Vagina (tissue), 2 donors: Measurements from ENCODE around the gene NAAA. TPM values are rescaled to one million over a fixed set of nuclear protein-coding genes. Genes with fewer than 3 reads are reported as not detected.
A peak's percentile ranks its signal among the peaks of the same experiment; 100 is the strongest.

Experiments
- DNase-seq, 2 donors: peaks; one replicate each; pipeline ENCODE4 v3.0.0-alpha.2; 2017; ENCODE audit errors: extremely low spot score in 2 of 2
- H3K27ac ChIP-seq: fragments of 200-600 bp; sonication (generic); one replicate; pipeline ENCODE4 v1.5.1; 2019
- H3K27me3 ChIP-seq: fragments of 200-600 bp; sonication (generic); one replicate; pipeline ENCODE4 v1.5.1; 2019
- H3K36me3 ChIP-seq, 2 donors: fragments of 200-600 bp; sonication (generic); one replicate each; pipeline ENCODE4 v1.5.1; 2017 to 2019
- H3K4me1 ChIP-seq: fragments of 200-600 bp; sonication (generic); one replicate; pipeline ENCODE4 v1.5.1; 2019
- H3K4me3 ChIP-seq, 2 donors: fragments of 200-600 bp; sonication (generic); 1 replicate in 1 of 2; 2 replicates in 1 of 2; pipeline ENCODE4 v1.5.1; 2016 to 2019
- H3K9me3 ChIP-seq: fragments of 200-600 bp; sonication (generic); one replicate; pipeline ENCODE4 v1.5.1; 2019
- CTCF ChIP-seq, 3 experiments: fragments of 450-650 bp in 2 of 3; fragments of 200-600 bp in 1 of 3; sonication (generic) in 1 of 3; IDR thresholded peaks; one replicate each; pipeline ENCODE4 v1.5.1; 2017 to 2019; ENCODE audit warnings: antibody characterized with exemption in 3 of 3, mild to moderate bottlenecking in 2 of 3, moderate library complexity in 2 of 3
- POLR2A ChIP-seq, 2 donors: fragments of 450-650 bp; IDR thresholded peaks; one replicate each; pipeline ENCODE4 v1.6.1; 2017; ENCODE audit warnings: antibody characterized with exemption in 2 of 2, mild to moderate bottlenecking in 2 of 2, moderate library complexity in 2 of 2
- POLR2AphosphoS5 ChIP-seq, 2 donors: sonication (generic); formaldehyde crosslinking; IDR thresholded peaks; one replicate each; pipeline ENCODE4 v1.9.0; 2017; ENCODE audit warnings: antibody characterized with exemption in 2 of 2, mild to moderate bottlenecking in 2 of 2, low read depth in 1 of 2; ENCODE audit not compliant: insufficient read depth in 1 of 2
- intact Hi-C: fragments of 100-400 bp; cut with DNase I; formaldehyde crosslinking; loops from one replicate; pipeline ENCODE4 v1.15.1; 2023
- total RNA-seq: library from RNA; depleted of rRNA; stranded (reverse); fragments of >200 nt; gene quantifications from one replicate; pipeline ENCODE4 v1.2.3, GENCODE V29; 2016

NAAA gene
- total RNA-seq, 1 donor from 2014 or later, result 110 TPM

DNA sequence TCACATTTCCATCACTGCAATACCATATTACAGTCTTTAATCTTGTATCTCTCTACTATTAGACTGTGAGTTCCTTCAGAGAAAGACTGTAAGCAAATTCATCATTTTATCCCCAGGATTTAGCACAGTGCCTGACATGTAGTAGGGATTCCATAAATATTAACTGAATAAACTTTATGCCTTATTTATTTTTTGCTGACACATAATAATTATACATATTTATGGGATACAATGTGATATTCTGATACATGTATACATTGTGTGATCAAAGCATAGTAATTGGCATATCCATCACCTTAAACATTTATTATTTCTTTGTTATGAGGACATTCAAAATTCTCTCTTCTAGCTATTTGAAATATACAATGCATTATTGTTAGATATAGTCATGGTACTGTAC, 42.3 kb downstream of the NAAA start:
- H3K4me3 ChIP-seq, result no peak overlapping the region
- TF ChIP-seq CTCF (IDR thresholded peaks at IDR 0.05), result no peak
- intact Hi-C loops, result no loop called here

DNA sequence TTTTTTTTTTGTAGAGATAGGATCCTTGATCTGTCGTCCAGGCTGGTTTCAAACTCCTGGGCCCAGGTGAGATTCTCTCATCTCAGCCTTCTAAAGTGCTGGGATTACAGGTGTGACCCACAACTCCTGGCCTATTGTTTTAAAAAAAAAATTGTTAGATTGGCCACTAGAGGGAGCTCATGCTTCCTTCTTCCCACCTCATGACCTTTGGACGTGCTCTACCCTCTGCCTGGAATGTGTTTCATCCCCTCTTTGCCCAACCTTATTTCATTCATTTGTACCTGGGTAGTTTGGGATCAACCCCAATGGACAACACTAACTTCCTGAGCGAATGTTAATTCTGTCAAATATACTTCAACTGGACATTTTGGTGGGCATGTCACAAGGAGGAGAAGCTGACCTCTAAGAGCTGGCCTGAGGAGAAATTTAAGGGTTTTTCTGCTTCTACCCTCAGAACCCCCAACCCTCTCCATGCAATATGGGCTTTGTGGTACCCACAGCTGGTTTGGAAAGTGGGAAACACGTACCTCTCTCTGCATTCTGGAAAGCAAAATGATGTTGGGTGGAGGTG, 45.0 kb downstream of the NAAA start:
- intact Hi-C loops, result no loop called here
- Histone ChIP-seq H3K27ac (no peak overlapping the region), H3K36me3 (no peaks in the 10 kb centered on the region), H3K27me3 (no peaks in the 10 kb centered on the region), H3K4me1 (no peaks in the 10 kb centered on the region), H3K9me3 (no peaks in the 10 kb centered on the region), H3K4me3 (no peak overlapping the region)
- TF ChIP-seq POLR2AphosphoS5 (IDR thresholded peaks at IDR 0.05; ENCODE audit: insufficient read depth in 1 of 2, low read depth in 1 of 2), result no peak
- peak in 2 of 3 experiments; percentile 26 to 30 for TF ChIP-seq CTCF (IDR thresholded peaks at IDR 0.05)
- DNase-seq, result no peak

More for the DNA sequence above, 42.3 kb downstream of the NAAA start:
- Histone ChIP-seq H3K9me3 (no peaks in the 10 kb centered on the region), H3K27me3 (no peaks in the 10 kb centered on the region), H3K36me3 (no peaks in the 10 kb centered on the region), H3K27ac (no peak overlapping the region), H3K4me1 (no peaks in the 10 kb centered on the region)
- DNase-seq, result no peak

- Histone ChIP-seq H3K36me3 (no peaks in the 10 kb centered on the region), H3K4me3 (no peak overlapping the region), H3K27me3 (no peaks in the 10 kb centered on the region), H3K9me3 (no peaks in the 10 kb centered on the region), H3K4me1 (no peaks in the 10 kb centered on the region), H3K27ac (no peak overlapping the region)
- intact Hi-C loops, result no loop called here
- DNase-seq, result no peak
- TF ChIP-seq POLR2AphosphoS5 (IDR thresholded peaks at IDR 0.05; ENCODE audit: insufficient read depth in 1 of 2, low read depth in 1 of 2), result no peak
- no peak for TF ChIP-seq POLR2A (IDR thresholded peaks at IDR 0.05)
- TF ChIP-seq CTCF (IDR thresholded peaks at IDR 0.05), result no peak
Observed at GRCh38 chr4:75892508-75892907, 48.3 kb downstream of the NAAA start.

DNA sequence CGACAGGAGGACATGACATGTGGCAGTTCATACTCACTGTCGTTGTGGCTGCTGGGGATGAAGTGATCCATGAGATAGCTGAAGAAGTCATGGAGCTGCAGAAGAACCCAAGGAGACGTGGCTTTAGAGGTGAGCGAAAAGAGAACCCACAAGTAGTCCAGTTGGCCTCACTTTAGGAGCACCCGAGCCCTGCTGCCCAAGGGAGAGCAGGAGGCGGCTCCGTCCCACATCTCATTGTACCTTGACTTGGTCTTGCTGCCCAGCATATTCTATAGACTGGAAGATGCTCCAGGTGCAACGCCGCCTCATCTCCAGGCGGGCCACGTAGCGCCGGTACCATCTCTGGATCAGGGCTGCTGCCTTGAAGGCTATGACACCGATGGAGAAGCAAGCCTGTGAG, 49.2 kb downstream of the NAAA start:
- intact Hi-C loops, result no loop called here
- no peaks in the 10 kb centered on the region for H3K9me3 ChIP-seq

More for the DNA sequence above, 49.2 kb downstream of the NAAA start:
- Histone ChIP-seq H3K27me3 (no peaks in the 10 kb centered on the region), H3K27ac (no peak overlapping the region), H3K36me3 (no peaks in the 10 kb centered on the region), H3K4me3 (no peak overlapping the region), H3K4me1 (no peaks in the 10 kb centered on the region)
- DNase-seq, result peak in 1 of 2 donors; percentile 78
- no peak for TF ChIP-seq POLR2A (IDR thresholded peaks at IDR 0.05)
- TF ChIP-seq POLR2AphosphoS5 (IDR thresholded peaks at IDR 0.05; ENCODE audit: insufficient read depth in 1 of 2, low read depth in 1 of 2), result no peak
- TF ChIP-seq CTCF (IDR thresholded peaks at IDR 0.05), result no peak
